ENCODE data around the gene ANK3. TPM values are rescaled to one million over a fixed set of nuclear protein-coding genes. Genes with fewer than 3 reads are reported as not detected.

The ANK3 gene
- total RNA-seq, 4 donors from 2014 or later, result 86.3 to 224 (median 139) TPM

DNA sequence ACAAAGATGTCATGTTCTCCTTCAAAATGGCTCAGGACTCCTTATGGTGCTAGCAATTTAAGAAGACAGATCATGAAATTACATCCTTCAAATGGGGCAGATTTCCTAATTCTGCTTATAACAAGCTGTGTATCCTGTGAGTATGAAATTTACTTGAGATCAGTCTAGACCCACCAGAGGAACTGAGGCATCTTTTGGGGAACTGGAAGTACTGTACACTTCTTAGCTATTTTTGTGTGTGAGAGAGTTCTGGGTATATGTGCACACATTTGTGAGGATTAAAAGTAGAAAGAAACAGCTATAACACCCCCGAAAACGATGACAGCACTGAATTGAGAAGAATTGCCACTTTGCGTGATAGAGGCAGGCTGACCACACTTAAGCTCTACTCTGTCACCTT, 296.4 kb downstream of the ANK3 start:
- TF ChIP-seq POLR2A (IDR thresholded peaks at IDR 0.05) (no peak), EP300 (IDR thresholded peaks at IDR 0.05) (no peak)
- TF ChIP-seq, protein P1, sequence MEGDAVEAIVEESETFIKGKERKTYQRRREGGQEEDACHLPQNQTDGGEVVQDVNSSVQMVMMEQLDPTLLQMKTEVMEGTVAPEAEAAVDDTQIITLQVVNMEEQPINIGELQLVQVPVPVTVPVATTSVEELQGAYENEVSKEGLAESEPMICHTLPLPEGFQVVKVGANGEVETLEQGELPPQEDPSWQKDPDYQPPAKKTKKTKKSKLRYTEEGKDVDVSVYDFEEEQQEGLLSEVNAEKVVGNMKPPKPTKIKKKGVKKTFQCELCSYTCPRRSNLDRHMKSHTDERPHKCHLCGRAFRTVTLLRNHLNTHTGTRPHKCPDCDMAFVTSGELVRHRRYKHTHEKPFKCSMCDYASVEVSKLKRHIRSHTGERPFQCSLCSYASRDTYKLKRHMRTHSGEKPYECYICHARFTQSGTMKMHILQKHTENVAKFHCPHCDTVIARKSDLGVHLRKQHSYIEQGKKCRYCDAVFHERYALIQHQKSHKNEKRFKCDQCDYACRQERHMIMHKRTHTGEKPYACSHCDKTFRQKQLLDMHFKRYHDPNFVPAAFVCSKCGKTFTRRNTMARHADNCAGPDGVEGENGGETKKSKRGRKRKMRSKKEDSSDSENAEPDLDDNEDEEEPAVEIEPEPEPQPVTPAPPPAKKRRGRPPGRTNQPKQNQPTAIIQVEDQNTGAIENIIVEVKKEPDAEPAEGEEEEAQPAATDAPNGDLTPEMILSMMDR (IDR thresholded peaks at IDR 0.05), result no peak
- whole genome bisulfite sequencing, 2 donors, result 84 to 88% methylated on average over 3 of the region's 3 CpGs
- Histone ChIP-seq H3K27me3 (no peaks in the 10 kb centered on the region), H3K36me3 (peaks cover 0 to 2% (median 0%) of the 10 kb centered on the region in 3 donors), H3K4me3 (no peak overlapping the region), H3K4me1 (no peaks in the 10 kb centered on the region), H3K27ac (no peak overlapping the region), H3K9me3 (no peaks in the 10 kb centered on the region)
- DNase-seq (ENCODE audit: low spot score in 2 of 2), result no peak

DNA sequence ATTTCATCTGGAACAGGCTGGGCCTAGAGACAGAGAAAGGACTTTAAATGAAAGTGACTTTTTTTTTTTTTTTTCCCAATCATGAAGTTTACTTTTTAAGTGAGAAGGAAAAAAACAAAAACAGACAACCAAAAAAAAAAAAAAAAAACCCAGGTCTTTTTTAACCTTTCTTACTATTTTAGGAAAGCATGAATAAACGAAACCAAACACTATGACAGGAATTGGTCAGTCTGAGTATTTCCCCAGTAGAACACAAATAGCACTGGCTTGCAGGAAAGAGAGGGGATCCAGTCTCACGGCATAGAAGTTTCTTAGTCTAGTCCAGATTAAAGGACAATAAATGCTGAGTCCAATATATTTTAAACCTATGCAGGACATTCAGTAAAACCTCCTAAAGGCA, 302.8 kb downstream of the ANK3 start:
- Histone ChIP-seq H3K9me3 (no peaks in the 10 kb centered on the region), H3K4me3 (no peak overlapping the region), H3K4me1 (no peaks in the 10 kb centered on the region), H3K27ac (no peak overlapping the region), H3K36me3 (peaks cover 0 to 17% (median 0%) of the 10 kb centered on the region in 3 donors), H3K27me3 (no peaks in the 10 kb centered on the region)
- 64 to 73% methylated on average over 2 of the region's 2 CpGs for WGBS, 2 donors
- TF ChIP-seq, protein P1 (IDR thresholded peaks at IDR 0.05), result no peak
- TF ChIP-seq EP300 (IDR thresholded peaks at IDR 0.05) (no peak), POLR2A (IDR thresholded peaks at IDR 0.05) (no peak)
- no peak for DNase-seq (ENCODE audit: low spot score in 2 of 2)

DNA sequence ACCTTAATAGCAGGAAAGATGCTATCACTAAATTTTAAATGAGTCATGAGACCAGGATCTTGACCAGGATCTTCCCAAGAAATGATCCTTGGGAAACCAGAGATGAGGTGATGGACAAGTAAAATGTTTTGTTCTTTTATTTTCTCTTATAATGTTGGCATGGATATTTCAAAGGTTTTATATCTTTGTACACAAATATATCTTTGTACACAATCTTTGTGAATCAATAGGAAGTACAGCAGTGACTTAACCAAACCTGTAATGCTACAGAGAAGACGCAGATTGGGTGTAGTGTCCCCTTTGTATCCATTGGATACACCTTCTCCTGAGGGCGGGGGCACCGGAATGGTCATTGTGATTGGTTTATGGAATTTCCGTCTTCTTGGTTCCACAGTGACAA, 303.3 kb downstream of the ANK3 start:
- H3K4me3 ChIP-seq, result no peak overlapping the region
- no peak for DNase-seq (ENCODE audit: low spot score in 2 of 2)
- no peaks in the 10 kb centered on the region for H3K9me3 ChIP-seq
- WGBS, 2 donors, result 94 to 95% methylated on average over 4 of the region's 4 CpGs
- no peaks in the 10 kb centered on the region for H3K27me3 ChIP-seq
- H3K27ac ChIP-seq, result no peak overlapping the region
- H3K4me1 ChIP-seq, result no peaks in the 10 kb centered on the region
- peaks cover 0 to 17% (median 0%) of the 10 kb centered on the region in 3 donors for H3K36me3 ChIP-seq
- no peak for TF ChIP-seq EP300 (IDR thresholded peaks at IDR 0.05)
- no peak for TF ChIP-seq POLR2A (IDR thresholded peaks at IDR 0.05)
- TF ChIP-seq, protein P1 (IDR thresholded peaks at IDR 0.05), result no peak

DNA sequence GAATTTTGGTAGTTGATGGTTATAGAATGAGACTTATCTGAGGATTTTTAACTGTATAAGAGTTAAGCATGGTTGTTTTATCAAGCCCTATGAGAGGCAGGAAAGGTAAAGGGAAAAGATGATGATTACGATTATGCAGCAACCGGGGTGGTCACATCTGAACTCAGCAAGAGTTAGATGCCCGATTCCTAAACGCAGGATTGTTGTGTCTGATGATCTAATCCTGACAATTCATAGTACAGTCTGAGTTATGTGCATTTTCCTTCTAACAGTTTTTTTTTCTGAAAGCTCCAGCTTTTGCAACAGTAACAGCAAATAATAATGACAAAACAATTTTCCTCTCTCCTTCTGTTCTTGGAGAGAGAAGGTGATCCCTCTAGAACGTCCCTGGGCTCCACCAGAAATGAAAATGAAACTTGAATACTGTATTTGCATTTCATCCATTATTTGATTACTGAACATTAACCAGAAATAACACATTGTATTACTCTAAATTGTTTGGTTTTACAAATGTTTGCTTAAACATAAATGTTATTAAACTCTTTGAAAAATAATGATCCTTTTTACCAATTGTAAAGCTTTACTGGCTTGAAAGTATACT, 306.8 kb downstream of the ANK3 start:
- TF ChIP-seq EP300 (IDR thresholded peaks at IDR 0.05) (no peak), POLR2A (IDR thresholded peaks at IDR 0.05) (no peak)
- TF ChIP-seq, protein P1 (IDR thresholded peaks at IDR 0.05), result no peak
- H3K4me1 ChIP-seq, result no peaks in the 10 kb centered on the region
- peak overlapping the region in 1 of 4 donors; percentile 7 for H3K4me3 ChIP-seq

DNA sequence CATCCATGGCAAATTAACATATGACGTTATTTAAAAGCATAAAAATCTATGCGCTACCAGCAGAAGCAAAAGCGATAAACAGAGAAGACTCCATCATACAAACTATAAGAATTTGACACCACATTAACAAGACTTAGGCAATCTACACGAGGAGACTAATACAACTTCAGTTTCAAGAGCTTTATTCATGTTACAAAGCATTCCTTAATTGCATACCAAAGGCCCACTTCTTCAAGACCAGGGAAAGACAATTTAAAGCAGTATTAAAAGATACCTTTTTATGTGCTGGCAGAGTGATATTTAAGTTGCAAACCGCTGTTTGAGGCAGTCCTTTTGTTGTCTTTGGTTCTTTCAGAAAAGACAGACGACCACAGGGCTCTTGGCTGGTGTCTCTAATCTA, 307.3 kb downstream of the ANK3 start:
- H3K36me3 ChIP-seq, result peaks cover 0 to 30% (median 0%) of the 10 kb centered on the region in 3 donors
- TF ChIP-seq, protein P1 (IDR thresholded peaks at IDR 0.05), result no peak
- TF ChIP-seq EP300 (IDR thresholded peaks at IDR 0.05), result no peak
- no peak for TF ChIP-seq POLR2A (IDR thresholded peaks at IDR 0.05)
- H3K4me1 ChIP-seq, result no peaks in the 10 kb centered on the region
- 68 to 70% methylated on average over 6 of the region's 6 CpGs for WGBS, 2 donors
- DNase-seq (ENCODE audit: low spot score in 2 of 2), result no peak
- H3K27ac ChIP-seq, result peak overlapping the region in 1 of 4 donors; percentile 10
- no peak overlapping the region for H3K4me3 ChIP-seq
- H3K9me3 ChIP-seq, result no peaks in the 10 kb centered on the region
- H3K27me3 ChIP-seq, result no peaks in the 10 kb centered on the region

More for the DNA sequence above, 306.8 kb downstream of the ANK3 start:
- Histone ChIP-seq H3K36me3 (peaks cover 0 to 30% (median 0%) of the 10 kb centered on the region in 3 donors), H3K27ac (peak overlapping the region in 1 of 4 donors; percentile 10), H3K27me3 (no peaks in the 10 kb centered on the region), H3K9me3 (no peaks in the 10 kb centered on the region)
- WGBS, 2 donors, result 43 to 56% methylated on average over 5 of the region's 5 CpGs
- DNase-seq (ENCODE audit: low spot score in 2 of 2), result no peak

All from tibial nerve (tissue), 4 donors.